Left lung (tissue), 10 donors: ENCODE measurements around the gene ACAA1. TPM values are rescaled to one million over a fixed set of nuclear protein-coding genes. Genes with fewer than 3 reads are reported as not detected.

ENCODE experiments used
- ATAC-seq: fragments of 200-7000 bp; cut with Tn5 transposase; one replicate; pipeline ENCODE4 v1.9.1; 2020; ENCODE audit warnings: moderate library complexity
- DNase-seq, 4 donors: peaks; one replicate each; pipeline ENCODE4 v3.0.0-alpha.2; 2013 to 2020
- H3K27ac ChIP-seq, 2 donors: fragments of 200-600 bp; sonication (generic) in 1 of 2; one replicate each; pipeline versions ENCODE4 v1.5.0 to v1.8.0; 2020 to 2021
- H3K27me3 ChIP-seq, 2 donors: fragments of 200-600 bp; sonication (generic) in 1 of 2; one replicate each; pipeline versions ENCODE4 v1.5.0 to v1.8.0; 2020 to 2021
- H3K36me3 ChIP-seq, 2 donors: fragments of 200-600 bp; sonication (generic) in 1 of 2; one replicate each; pipeline versions ENCODE4 v1.5.0 to v1.8.0; 2020 to 2021
- H3K4me1 ChIP-seq, 2 donors: fragments of 200-600 bp; one replicate each; pipeline ENCODE4 v1.8.0; 2021
- H3K4me3 ChIP-seq, 2 donors: fragments of 200-600 bp; sonication (generic) in 1 of 2; one replicate each; pipeline versions ENCODE4 v1.5.0 to v1.8.0; 2020 to 2021; ENCODE audit warnings: mild to moderate bottlenecking in 1 of 2
- H3K9me3 ChIP-seq, 2 donors: fragments of 200-600 bp; sonication (generic) in 1 of 2; one replicate each; pipeline versions ENCODE4 v1.5.0 to v1.8.0; 2020 to 2021
- intact Hi-C, 2 donors: fragments of 100-400 bp; cut with DNase I; formaldehyde crosslinking; loops; one replicate each; pipeline versions ENCODE4 v1.11.2 to v1.14.2; 2022
- polyA plus RNA-seq, 6 donors: library from polyadenylated mRNA; unstranded; fragments of 120-200 nt; gene quantifications; one replicate each; pipeline ENCODE4 v1.2.1, GENCODE V29; 2013; ENCODE audit not compliant: insufficient read length in 6 of 6
- total RNA-seq, 2 donors: library from RNA; stranded (reverse); fragmentation: NEBNext Ultra II Directional; extraction: Animal tissue kit (Norgen Biotek cat#: 25700); gene quantifications; one replicate each; pipeline ENCODE4 v1.2.1, GENCODE V29; 2021
- TF ChIP-seq, protein P1 (sequence below), 2 donors: fragments of 200-600 bp; sonication (generic) in 1 of 2; IDR thresholded peaks; one replicate each; pipeline versions ENCODE4 v1.5.0 to v1.8.0; 2021; ENCODE audit warnings: antibody characterized with exemption in 2 of 2
- donor health status: DM: no; HTN: yes; CAD: no.
- donor health status: DM: no; HTN: no; CAD: no.

The ACAA1 gene
- total and polyA plus RNA-seq, 8 donors: 54.3 to 106 (median 60.2) TPM

DNA sequence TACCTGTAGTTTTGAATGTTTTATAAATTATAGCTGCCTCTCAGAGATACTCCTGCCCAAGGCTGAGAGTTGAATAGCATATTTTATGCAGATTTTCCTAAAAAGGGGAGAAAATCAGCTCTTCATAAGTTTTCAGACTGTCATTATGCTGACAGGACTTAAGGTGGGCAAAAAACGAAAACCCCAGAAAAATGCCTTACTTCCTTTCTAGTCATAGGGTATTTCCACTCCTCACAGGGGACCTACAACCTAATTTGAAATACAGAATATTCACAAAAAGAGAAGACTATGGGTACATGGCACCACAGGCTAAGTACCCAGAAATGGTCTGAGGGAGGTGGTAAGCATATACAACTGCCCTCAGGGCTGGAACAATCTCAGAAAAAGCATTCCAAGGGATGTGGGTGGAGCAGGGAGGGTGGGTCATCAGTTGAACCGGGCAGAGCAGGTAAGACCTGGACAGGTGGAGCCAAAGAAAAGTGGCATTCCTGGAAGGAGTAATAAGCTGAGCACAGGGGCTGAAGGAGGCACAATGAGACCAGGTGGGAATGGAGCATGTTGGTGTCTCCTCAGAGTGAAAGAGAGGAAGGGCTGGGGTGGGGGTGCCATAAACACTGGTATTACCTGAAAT is 17.8 kb upstream of the ACAA1 start:
- Histone ChIP-seq H3K4me1 (peaks cover 0 to 45% of the 10 kb centered on the region in 2 donors), H3K27ac (peak overlapping the region in 1 of 2 donors; percentile 79), H3K4me3 (no peak overlapping the region), H3K36me3 (no peaks in the 10 kb centered on the region), H3K27me3 (no peaks in the 10 kb centered on the region), H3K9me3 (no peaks in the 10 kb centered on the region)
- TF ChIP-seq, protein P1, sequence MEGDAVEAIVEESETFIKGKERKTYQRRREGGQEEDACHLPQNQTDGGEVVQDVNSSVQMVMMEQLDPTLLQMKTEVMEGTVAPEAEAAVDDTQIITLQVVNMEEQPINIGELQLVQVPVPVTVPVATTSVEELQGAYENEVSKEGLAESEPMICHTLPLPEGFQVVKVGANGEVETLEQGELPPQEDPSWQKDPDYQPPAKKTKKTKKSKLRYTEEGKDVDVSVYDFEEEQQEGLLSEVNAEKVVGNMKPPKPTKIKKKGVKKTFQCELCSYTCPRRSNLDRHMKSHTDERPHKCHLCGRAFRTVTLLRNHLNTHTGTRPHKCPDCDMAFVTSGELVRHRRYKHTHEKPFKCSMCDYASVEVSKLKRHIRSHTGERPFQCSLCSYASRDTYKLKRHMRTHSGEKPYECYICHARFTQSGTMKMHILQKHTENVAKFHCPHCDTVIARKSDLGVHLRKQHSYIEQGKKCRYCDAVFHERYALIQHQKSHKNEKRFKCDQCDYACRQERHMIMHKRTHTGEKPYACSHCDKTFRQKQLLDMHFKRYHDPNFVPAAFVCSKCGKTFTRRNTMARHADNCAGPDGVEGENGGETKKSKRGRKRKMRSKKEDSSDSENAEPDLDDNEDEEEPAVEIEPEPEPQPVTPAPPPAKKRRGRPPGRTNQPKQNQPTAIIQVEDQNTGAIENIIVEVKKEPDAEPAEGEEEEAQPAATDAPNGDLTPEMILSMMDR (IDR thresholded peaks at IDR 0.05): no peak
- ATAC-seq (peak; percentile 81), DNase-seq (no peak)
- intact Hi-C loops: no loop called here

DNA sequence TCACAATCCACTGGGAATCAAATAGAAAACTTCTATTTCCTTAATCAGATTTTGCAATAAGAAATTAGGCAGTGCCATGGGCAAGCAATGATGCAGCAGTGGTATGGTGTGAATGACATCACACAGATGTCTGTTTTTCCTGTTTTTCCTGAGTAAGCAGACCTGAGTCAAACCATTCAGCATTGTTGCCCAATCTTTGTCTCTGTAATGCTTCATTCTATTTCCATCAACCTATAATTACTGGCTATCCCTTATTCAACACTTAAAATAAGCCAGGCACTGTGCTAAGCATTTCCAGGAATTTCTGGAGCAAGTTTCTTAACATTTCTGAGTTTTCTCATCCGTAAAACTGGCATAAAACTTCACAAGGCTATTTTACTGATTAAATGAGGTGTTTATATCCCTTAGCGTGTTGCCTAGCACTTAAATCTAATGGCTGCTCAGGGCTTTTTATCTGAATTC is 17.1 kb upstream of the ACAA1 start:
- peak; percentile 61 for ATAC-seq
- intact Hi-C loops: no loop called here
- Histone ChIP-seq H3K9me3 (no peaks in the 10 kb centered on the region), H3K27ac (peak overlapping the region in 1 of 2 donors; percentile 79), H3K4me3 (no peak overlapping the region), H3K4me1 (peaks cover 0 to 51% of the 10 kb centered on the region in 2 donors), H3K27me3 (no peaks in the 10 kb centered on the region), H3K36me3 (no peaks in the 10 kb centered on the region)
- peak in 1 of 4 donors; percentile 73 for DNase-seq
- TF ChIP-seq, protein P1 (IDR thresholded peaks at IDR 0.05): no peak

DNA sequence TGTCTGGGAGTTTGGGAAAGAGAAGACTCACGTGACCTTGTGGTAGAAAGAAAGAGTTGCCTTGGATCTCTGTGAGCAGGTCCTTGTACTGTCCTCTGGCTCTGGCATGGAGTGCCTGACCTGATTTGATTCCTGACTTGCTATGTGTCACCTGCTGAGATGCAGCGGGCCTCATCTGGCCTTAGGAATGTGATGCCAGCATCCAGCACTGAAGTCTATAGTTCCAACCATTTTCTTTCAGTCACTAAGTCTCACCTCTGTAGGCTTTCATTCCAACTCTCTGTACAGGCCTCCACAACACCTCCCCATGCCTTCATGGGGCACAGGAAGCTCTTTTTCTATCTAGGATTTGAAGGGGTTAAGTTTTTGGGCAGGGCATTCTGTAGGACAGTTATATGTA is 16.3 kb upstream of the ACAA1 start:
- Histone ChIP-seq H3K36me3 (no peaks in the 10 kb centered on the region), H3K27ac (peak overlapping the region in 1 of 2 donors; percentile 79), H3K4me3 (no peak overlapping the region), H3K9me3 (no peaks in the 10 kb centered on the region), H3K27me3 (no peaks in the 10 kb centered on the region), H3K4me1 (peaks cover 0 to 59% of the 10 kb centered on the region in 2 donors)
- TF ChIP-seq, protein P1 (IDR thresholded peaks at IDR 0.05): no peak
- DNase-seq (no peak), ATAC-seq (no peak)
- intact Hi-C loops: no loop called here

DNA sequence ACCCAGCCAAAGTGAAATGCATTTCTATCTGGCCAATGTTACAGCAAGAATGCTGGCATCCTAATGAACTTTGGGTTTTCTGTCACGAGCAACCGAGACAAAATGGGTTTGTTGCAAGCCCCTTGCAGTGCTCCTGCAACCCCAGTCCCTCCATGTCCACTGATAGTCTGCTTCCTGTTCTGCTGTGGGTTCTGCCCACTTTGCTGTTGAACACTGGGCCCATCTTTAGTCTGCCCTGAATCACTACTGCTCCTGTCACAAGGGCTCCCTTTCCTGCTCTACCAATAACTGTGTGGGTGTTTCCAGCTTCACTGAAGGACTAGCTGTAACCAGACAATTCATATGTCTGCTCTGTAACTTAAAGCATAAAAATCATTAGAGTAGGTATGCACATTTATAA is 15.7 kb upstream of the ACAA1 start:
- intact Hi-C loops: no loop called here
- peaks cover 0 to 65% of the 10 kb centered on the region in 2 donors for H3K4me1 ChIP-seq
- DNase-seq: no peak
- ATAC-seq: peak; percentile 12
- TF ChIP-seq, protein P1 (IDR thresholded peaks at IDR 0.05): no peak
- no peak overlapping the region for H3K4me3 ChIP-seq
- no peaks in the 10 kb centered on the region for H3K9me3 ChIP-seq
- no peaks in the 10 kb centered on the region for H3K27me3 ChIP-seq
- H3K36me3 ChIP-seq: no peaks in the 10 kb centered on the region
- H3K27ac ChIP-seq: peak overlapping the region in 1 of 2 donors; percentile 79

DNA sequence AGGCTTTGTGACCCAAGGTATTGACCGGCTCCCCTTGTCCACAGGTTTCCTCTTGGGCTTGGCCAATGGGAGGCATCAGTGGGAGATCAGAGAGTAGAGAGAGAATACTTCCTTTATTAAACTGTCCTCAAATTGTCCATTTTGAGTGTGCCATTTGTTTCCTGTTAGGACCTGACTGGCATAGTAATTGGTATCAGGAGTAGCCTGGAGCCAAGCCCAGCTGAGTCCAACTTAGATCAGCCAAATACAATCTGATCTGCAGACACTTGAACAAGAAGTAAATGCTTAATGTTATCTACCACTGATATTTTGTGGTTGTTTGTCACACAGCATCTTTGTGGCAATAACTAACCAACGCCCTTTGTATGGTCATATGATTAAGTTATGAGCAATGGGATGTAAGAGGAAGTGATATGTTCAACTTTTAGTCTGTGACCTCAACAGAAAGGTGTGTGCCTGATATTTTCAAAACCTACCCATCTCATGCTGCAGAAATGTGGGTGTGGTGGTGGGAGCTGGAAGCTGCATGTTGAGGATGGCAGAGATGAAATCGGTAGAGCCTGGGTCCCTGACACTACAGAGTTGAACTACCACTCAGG is 14.8 kb upstream of the ACAA1 start:
- Histone ChIP-seq H3K4me1 (peaks cover 0 to 73% of the 10 kb centered on the region in 2 donors), H3K27ac (peak overlapping the region in 1 of 2 donors; percentile 79), H3K27me3 (no peaks in the 10 kb centered on the region), H3K9me3 (peaks cover 0 to 3% of the 10 kb centered on the region in 2 donors), H3K36me3 (no peaks in the 10 kb centered on the region), H3K4me3 (no peak overlapping the region)
- ATAC-seq (peak; percentile 13), DNase-seq (no peak)
- TF ChIP-seq, protein P1 (IDR thresholded peaks at IDR 0.05): no peak
- intact Hi-C loops: no loop called here
